HG02623 (cell line): Measurements from ENCODE around the gene SLC8A2.

Experiments used
- ATAC-seq: cut with Tn5 transposase; IDR thresholded peaks from one replicate; pipeline ENCODE4 v1.9.1; 2021; ENCODE audit warnings: moderate library complexity; ENCODE audit not compliant: unreplicated experiment

SLC8A2 gene

GRCh38 chr19:47471733-47472457 lies at the start of gene SLC8A2:
Gene SLC8A2, minus strand, starts transcription at chr19:47471893. Its CDS starts 5,490 bp downstream, at chr19:47466403.
- ATAC-seq, result no peak

GRCh38 chr19:47520839-47521238 lies 49.1 kb upstream of the SLC8A2 start:
- no peak for ATAC-seq

GRCh38 chr19:47520343-47520806 lies 48.7 kb upstream of the SLC8A2 start:
- ATAC-seq, result no peak

GRCh38 chr19:47518854-47519253 lies 47.2 kb upstream of the SLC8A2 start:
- no peak for ATAC-seq

- no peak for ATAC-seq
These were observed 46.4 kb upstream of the SLC8A2 start for GRCh38 chr19:47518139-47518538.

- ATAC-seq, result peak; percentile 80
These were observed 43.3 kb upstream of the SLC8A2 start, which contains the start of gene NAPA for GRCh38 chr19:47514869-47515588. Gene NAPA, minus strand, starts transcription at chr19:47515063. Its CDS starts 123 bp downstream, at chr19:47514940.

GRCh38 chr19:47514151-47514868 lies 42.6 kb upstream of the SLC8A2 start:
- no peak for ATAC-seq

GRCh38 chr19:47512948-47513319 lies 41.2 kb upstream of the SLC8A2 start:
- no peak for ATAC-seq

- ATAC-seq, result no peak
These were observed 40.7 kb upstream of the SLC8A2 start for GRCh38 chr19:47512183-47512947.

- ATAC-seq, result no peak
These were observed 40.0 kb upstream of the SLC8A2 start for GRCh38 chr19:47511681-47512080.

GRCh38 chr19:47511128-47511517 lies 39.4 kb upstream of the SLC8A2 start:
- ATAC-seq, result no peak

GRCh38 chr19:47510516-47511127 lies 38.9 kb upstream of the SLC8A2 start:
- ATAC-seq, result no peak

GRCh38 chr19:47509973-47510372 lies 38.3 kb upstream of the SLC8A2 start:
- ATAC-seq, result no peak

- ATAC-seq, result no peak
These were observed 37.6 kb upstream of the SLC8A2 start for GRCh38 chr19:47509170-47509847.

GRCh38 chr19:47508721-47509120 lies 37.0 kb upstream of the SLC8A2 start:
- no peak for ATAC-seq

GRCh38 chr19:47507924-47508553 lies 36.3 kb upstream of the SLC8A2 start:
- ATAC-seq, result no peak

GRCh38 chr19:47507012-47507411 lies 35.3 kb upstream of the SLC8A2 start:
- no peak for ATAC-seq

- ATAC-seq, result no peak
These were observed 34.8 kb upstream of the SLC8A2 start for GRCh38 chr19:47506459-47506858.

- ATAC-seq, result no peak
These were observed 33.8 kb upstream of the SLC8A2 start for GRCh38 chr19:47505506-47505905.

- no peak for ATAC-seq
These were observed 32.1 kb upstream of the SLC8A2 start for GRCh38 chr19:47503826-47504150.
